HUES6 (cell line): Measurements from ENCODE around the gene METTL21A.
A peak's percentile ranks its signal among the peaks of the same experiment; 100 is the strongest.
"Not testable (repeated sequence)": the region's sequence is repeated elsewhere in the genome, so short reads cannot be mapped to it uniquely, and the experiment has no call there.

Experiments
- H3K27ac ChIP-seq: 2 replicates; pipeline ENCODE4 v1.7.0; 2013; ENCODE audit warnings: low read depth, mild to moderate bottlenecking, low read length, inconsistent platforms
- H3K27me3 ChIP-seq: 2 replicates; pipeline ENCODE4 v1.6.1; 2013; ENCODE audit warnings: low read length; ENCODE audit not compliant: control insufficient read depth, insufficient read depth
- H3K36me3 ChIP-seq: 2 replicates; pipeline ENCODE4 v1.6.1; 2013; ENCODE audit warnings: low read length; ENCODE audit not compliant: control insufficient read depth, insufficient read depth
- H3K4me1 ChIP-seq: 2 replicates; pipeline ENCODE4 v1.6.1; 2013; ENCODE audit warnings: low read length; ENCODE audit not compliant: control insufficient read depth, insufficient read depth
- H3K4me3 ChIP-seq: 2 replicates; pipeline ENCODE4 v1.5.1; 2013; ENCODE audit warnings: low read depth, low read length
- H3K9ac ChIP-seq: one replicate; pipeline ENCODE4 v1.6.1; 2013; ENCODE audit warnings: mild to moderate bottlenecking, low read length
- H3K9me3 ChIP-seq: 2 replicates; pipeline ENCODE4 v1.6.1; 2013; ENCODE audit warnings: low read depth, low read length; ENCODE audit not compliant: control insufficient read depth, insufficient read depth

METTL21A gene

DNA sequence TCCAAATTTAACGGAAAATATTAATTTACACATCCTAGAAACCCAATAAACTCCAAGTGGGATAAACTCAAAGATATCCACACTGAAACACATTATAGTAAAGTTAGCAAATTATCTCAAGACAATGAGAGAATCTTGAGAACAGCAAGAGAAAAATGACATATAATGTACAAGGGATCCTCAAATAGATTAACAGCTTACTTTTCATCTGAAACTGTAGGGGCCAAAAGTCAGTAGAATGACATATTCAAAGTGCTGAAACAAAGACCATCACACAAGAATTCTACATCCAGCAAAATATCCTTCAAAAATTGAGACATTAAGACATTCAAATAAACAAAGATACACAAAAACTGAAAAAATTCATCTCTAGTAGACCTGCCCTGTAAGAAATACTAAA, 18.7 kb upstream of the METTL21A start:
- Histone ChIP-seq H3K9me3 (peaks cover 22% of the 10 kb centered on the region), H3K27me3 (no peaks in the 10 kb centered on the region), H3K9ac (no peak overlapping the region), H3K36me3 (no peaks in the 10 kb centered on the region), H3K4me3 (no peak overlapping the region), H3K27ac (no peak overlapping the region), H3K4me1 (no peaks in the 10 kb centered on the region)

DNA sequence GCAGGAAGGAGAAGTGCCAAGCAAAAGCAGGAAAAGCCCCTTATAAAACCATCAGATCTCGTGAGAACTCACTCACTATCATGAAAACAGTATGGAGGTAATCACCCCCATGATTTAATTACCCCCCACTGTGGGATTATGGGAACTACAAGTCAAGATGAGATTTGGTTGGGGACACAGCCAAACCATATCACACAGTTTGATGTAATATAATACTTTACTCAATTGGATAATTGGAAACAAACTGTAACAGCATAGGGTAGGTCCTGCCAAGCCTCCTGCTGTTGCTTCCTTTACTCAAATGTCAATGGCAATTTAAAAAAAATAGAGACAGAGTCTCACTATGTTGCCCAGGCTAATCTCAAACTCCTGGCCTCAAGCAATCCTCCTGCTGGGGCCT, 15.5 kb upstream of the METTL21A start:
- H3K27me3 ChIP-seq, result no peaks in the 10 kb centered on the region
- no peaks in the 10 kb centered on the region for H3K36me3 ChIP-seq
- no peak overlapping the region for H3K27ac ChIP-seq

DNA sequence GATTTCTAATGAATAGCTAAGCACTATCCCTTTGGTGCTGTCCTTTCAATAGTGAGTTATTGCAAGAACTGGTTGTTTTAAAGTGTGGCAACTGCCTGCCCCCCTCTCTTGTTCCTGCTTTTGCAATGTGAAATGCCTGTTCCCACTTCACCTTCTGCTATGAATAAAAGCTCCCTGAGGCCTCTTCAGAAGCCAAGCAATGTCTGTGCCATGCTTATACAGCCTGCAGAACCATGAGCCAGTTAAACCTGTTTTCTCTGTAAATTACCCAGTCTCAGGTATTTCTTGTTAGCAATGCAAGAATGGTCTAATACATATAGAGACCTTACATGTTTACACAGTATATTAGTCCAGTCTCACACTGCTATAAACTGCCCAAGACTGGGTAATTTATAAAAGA, 15.0 kb upstream of the METTL21A start:
- H3K36me3 ChIP-seq, result no peaks in the 10 kb centered on the region
- no peak overlapping the region for H3K27ac ChIP-seq
- no peak overlapping the region for H3K4me3 ChIP-seq
- no peaks in the 10 kb centered on the region for H3K27me3 ChIP-seq
- no peak overlapping the region for H3K9ac ChIP-seq
- peaks cover 22% of the 10 kb centered on the region for H3K9me3 ChIP-seq
- H3K4me1 ChIP-seq, result peaks cover 3% of the 10 kb centered on the region; the same call in 1 of the 2 replicates

More for the DNA sequence above, 15.5 kb upstream of the METTL21A start:
- Histone ChIP-seq H3K9me3 (peaks cover 22% of the 10 kb centered on the region), H3K4me1 (no peaks in the 10 kb centered on the region), H3K4me3 (no peak overlapping the region), H3K9ac (no peak overlapping the region)

- H3K4me3 ChIP-seq, H3K9ac ChIP-seq, H3K27me3 ChIP-seq, H3K36me3 ChIP-seq, H3K27ac ChIP-seq, H3K4me1 ChIP-seq: not testable (repeated sequence)
- H3K9me3 ChIP-seq, result peaks cover 22% of the 10 kb centered on the region
These were observed 14.1 kb upstream of the METTL21A start for GRCh38 chr2:207639288-207639687.

GRCh38 chr2:207635468-207636200, 10.4 kb upstream of the METTL21A start:
- Histone ChIP-seq H3K4me1 (peaks cover 12% of the 10 kb centered on the region), H3K9ac (no peak overlapping the region), H3K4me3 (no peak overlapping the region), H3K36me3 (no peaks in the 10 kb centered on the region), H3K9me3 (peaks cover 6% of the 10 kb centered on the region; the same call in 1 of the 2 replicates), H3K27ac (no peak overlapping the region), H3K27me3 (no peaks in the 10 kb centered on the region)

DNA sequence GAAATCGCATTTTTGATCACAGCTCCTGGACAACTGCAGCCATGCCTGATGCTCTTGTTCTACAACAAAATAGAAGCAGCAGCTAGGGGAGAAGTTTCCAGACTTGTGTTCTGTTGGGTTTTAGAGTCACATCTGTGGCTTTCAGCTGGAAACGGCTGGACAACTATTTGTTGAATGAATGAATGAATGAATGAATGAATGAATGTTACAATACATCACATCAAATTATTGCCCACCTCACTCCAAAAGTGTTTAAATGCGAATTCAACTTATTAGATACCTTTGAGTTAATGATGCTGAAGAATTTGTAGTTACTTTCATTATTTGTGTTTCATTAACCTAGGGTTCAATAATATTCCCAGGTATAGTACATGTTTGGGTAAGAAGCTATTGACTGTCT, 8.5 kb upstream of the METTL21A start:
- peaks cover 12% of the 10 kb centered on the region for H3K4me1 ChIP-seq
- H3K9me3 ChIP-seq, result no peaks in the 10 kb centered on the region
- H3K27me3 ChIP-seq, result no peaks in the 10 kb centered on the region
- H3K4me3 ChIP-seq, result no peak overlapping the region
- H3K36me3 ChIP-seq, result no peaks in the 10 kb centered on the region
- H3K9ac ChIP-seq, result peak overlapping the region; percentile 30
- peak overlapping the region; percentile 19; the same call in 1 of the 2 replicates for H3K27ac ChIP-seq

DNA sequence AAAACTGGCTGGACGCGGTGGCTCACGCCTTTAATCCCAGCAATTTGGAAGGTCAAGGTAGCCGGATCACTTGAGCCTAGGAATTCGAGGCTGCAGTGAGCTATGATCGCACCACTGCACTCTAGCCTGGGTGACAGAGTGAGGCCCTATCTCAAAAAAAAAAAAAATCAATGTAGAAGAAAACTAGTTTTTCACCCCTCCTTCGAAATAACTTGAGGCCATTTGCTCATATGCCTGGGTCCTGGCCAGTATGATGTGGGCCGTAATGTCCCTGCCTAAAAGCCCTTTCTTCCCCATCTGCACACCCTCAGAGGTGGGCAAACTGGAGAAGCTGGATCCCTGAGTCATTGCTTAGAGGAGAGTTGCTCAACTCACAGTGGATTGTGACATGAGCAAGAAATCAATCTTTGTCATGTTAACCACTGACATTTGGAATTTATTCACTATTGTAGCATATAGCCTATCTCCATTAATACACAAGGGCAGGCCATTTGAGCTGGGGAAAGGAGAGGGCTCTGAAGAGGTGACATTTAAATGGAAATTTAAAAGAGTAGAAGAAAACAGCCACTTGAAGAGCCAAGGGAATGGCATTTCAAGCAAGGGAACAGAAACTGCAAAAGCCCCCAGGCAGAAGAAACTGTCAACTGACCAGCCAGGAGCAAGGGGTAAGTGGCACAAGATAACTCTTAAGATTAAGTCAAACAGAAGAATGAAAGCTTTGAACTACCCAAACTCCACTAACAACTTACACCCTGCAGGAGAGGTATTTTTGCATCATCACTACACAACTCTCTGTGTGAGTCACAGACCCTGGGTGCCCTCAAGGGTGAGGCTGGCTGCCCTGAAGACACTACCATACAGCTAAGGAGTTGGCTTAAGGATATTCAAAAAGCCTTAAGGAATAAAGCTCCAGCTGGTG, 7.6 kb upstream of the METTL21A start:
- peaks cover 12% of the 10 kb centered on the region for H3K4me1 ChIP-seq
- H3K36me3 ChIP-seq, result no peaks in the 10 kb centered on the region
- H3K9ac ChIP-seq, result peak overlapping the region; percentile 30
- no peaks in the 10 kb centered on the region for H3K27me3 ChIP-seq
- no peaks in the 10 kb centered on the region for H3K9me3 ChIP-seq
- H3K4me3 ChIP-seq, result no peak overlapping the region
- peak overlapping the region; percentile 19; the same call in 1 of the 2 replicates for H3K27ac ChIP-seq

DNA sequence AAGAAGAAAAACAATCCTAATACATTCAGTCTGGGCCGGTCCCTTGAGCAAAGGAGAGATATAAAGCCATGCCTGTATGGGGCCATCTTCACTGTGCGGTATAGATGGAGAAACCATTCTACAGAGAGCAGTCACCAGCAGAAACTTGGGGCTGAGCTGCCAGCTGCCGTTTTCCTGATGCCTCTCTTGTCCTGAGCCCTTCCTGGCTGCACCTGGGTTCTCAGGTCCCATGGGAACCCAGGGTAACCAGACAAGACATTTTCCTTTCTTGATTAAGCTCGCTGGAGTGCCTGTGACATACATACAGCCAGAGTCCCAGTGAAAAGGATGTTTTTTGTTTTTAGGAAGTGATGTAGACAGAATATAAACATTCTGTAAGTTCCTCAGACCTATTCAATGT, 5.3 kb upstream of the METTL21A start:
- H3K9ac ChIP-seq, result no peak overlapping the region
- no peak overlapping the region for H3K4me3 ChIP-seq
- no peaks in the 10 kb centered on the region for H3K27me3 ChIP-seq
- H3K27ac ChIP-seq, result no peak overlapping the region
- no peaks in the 10 kb centered on the region for H3K36me3 ChIP-seq
- no peaks in the 10 kb centered on the region for H3K9me3 ChIP-seq
- H3K4me1 ChIP-seq, result peaks cover 13% of the 10 kb centered on the region

DNA sequence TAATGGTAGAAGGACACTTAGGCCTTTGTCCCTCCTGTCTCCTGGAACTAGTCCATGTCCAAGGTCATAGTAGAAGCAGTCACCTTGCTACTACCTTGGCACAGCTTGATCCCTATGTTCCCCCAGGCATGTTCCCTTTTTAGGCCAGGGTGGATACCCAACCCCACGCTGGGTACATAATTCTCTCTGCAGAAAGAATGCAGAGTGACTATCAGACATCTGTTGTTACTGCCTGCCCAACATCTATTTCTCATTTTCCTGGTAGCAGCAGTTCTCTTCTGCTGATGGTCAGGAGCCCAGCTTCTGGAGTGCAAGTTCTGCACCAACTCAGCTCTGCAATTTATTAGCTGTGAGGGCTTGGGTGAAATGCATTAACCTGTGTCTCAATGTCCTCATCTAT, 4.4 kb upstream of the METTL21A start:
- Histone ChIP-seq H3K27me3 (no peaks in the 10 kb centered on the region), H3K27ac (no peak overlapping the region), H3K9ac (no peak overlapping the region), H3K9me3 (no peaks in the 10 kb centered on the region), H3K4me1 (peaks cover 12% of the 10 kb centered on the region), H3K4me3 (no peak overlapping the region), H3K36me3 (no peaks in the 10 kb centered on the region)

DNA sequence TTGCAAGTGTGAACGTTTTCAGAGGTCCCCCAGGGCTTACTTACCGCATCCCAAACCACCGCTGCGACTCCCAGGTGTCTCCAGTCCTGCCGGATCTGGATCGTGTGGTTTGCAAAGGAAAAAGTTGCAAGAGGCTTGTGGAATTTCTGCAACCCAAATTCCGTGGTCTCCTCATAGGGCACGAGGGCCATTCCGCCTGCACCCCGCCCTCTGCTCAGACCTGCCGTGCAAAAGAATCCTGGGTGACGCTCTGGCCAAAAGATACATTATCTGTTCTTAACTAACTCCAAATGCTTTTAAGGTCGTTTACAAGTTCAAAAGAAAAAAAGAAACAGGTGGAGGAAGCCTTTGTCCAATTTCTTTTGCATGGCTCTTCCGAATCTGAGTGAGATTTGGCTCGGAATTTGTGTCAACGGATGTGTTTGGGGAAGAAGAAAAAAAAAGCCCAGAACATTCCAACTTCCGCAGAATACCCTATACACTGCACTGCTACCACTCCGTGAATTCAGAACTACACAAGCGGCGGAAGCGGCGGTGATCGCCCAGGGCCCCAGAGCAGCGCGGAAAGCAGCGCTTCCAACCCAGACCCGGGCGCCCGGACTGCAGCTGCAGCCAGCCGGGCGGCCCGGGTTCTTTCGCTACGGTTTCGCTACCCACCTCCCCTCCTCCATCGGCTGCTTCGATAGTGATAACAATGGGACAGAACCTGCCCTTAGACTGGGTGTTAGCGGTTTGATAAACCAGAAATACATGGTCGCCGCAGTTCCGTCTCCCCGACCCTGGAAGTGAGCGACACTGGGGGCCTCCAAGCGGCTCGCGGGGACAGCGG, 795 bp downstream of the METTL21A start:
- Histone ChIP-seq H3K9me3 (no peaks in the 10 kb centered on the region), H3K4me3 (peak overlapping the region; percentile 72), H3K27me3 (no peaks in the 10 kb centered on the region), H3K9ac (peak overlapping the region; percentile 71), H3K27ac (peak overlapping the region; percentile 93), H3K4me1 (0 out of 2 replicates have a peak, but pooled peaks cover 7% of the 10 kb centered on the region), H3K36me3 (peaks cover 41% of the 10 kb centered on the region)
